SK-N-SH treated with all-trans-retinoic acid at 6 μM for 48 hours (cell line): ENCODE results near the gene PGGT1B.

ENCODE experiments used
- ATAC-seq: fragments of 200-7000 bp; cut with Tn5 transposase; 3 replicates; pipeline ENCODE4 v1.9.1; 2020; ENCODE audit warnings: mild to moderate bottlenecking, moderate library complexity
- ARNTL ChIP-seq: fragments of 450-650 bp; formaldehyde crosslinking; IDR thresholded peaks from 2 replicates; pipeline ENCODE4 v1.5.0; 2020; ENCODE audit warnings: low read depth, mild to moderate bottlenecking, moderate library complexity, borderline replicate concordance
- BACH2 ChIP-seq: fragments of 250-450 bp; sonication (Bioruptor Pico); IDR thresholded peaks from 2 replicates; pipeline ENCODE4 v1.9.0; 2021; ENCODE audit warnings: mild to moderate bottlenecking, borderline replicate concordance
- CREB5 ChIP-seq: fragments of 250-450 bp; sonication (Bioruptor Pico); IDR thresholded peaks from 2 replicates; pipeline ENCODE4 v1.5.1; 2020; ENCODE audit warnings: low read depth, mild to moderate bottlenecking, moderate library complexity
- CSDC2 ChIP-seq: fragments of 250-450 bp; sonication (Bioruptor Pico); IDR thresholded peaks from 2 replicates; pipeline ENCODE4 v1.5.0; 2020; ENCODE audit warnings: mild to moderate bottlenecking, moderate library complexity
- ESRRG ChIP-seq: fragments of 250-450 bp; sonication (Bioruptor Pico); IDR thresholded peaks from 2 replicates; pipeline ENCODE4 v1.6.1; 2021; ENCODE audit warnings: mild to moderate bottlenecking
- GLIS3 ChIP-seq: fragments of 250-450 bp; sonication (Bioruptor Pico); IDR thresholded peaks from 2 replicates; pipeline ENCODE4 v1.5.0; 2020; ENCODE audit warnings: mild to moderate bottlenecking, moderate library complexity
- ISL1 ChIP-seq: fragments of 250-450 bp; sonication (Bioruptor Pico); IDR thresholded peaks from 2 replicates; pipeline ENCODE4 v2.1.2; 2022; ENCODE audit warnings: mild to moderate bottlenecking, moderate library complexity
- OSR1 ChIP-seq: fragments of 250-450 bp; sonication (Bioruptor Pico); IDR thresholded peaks from 2 replicates; pipeline ENCODE4 v1.8.0; 2022; ENCODE audit warnings: moderate library complexity, mild to moderate bottlenecking, inconsistent platforms
- PATZ1 ChIP-seq: fragments of 250-450 bp; sonication (Bioruptor Pico); IDR thresholded peaks from 2 replicates; pipeline ENCODE4 v1.8.0; 2020; ENCODE audit warnings: mild to moderate bottlenecking, moderate library complexity, borderline replicate concordance
- PPARA ChIP-seq: fragments of 250-450 bp; sonication (Bioruptor Pico); IDR thresholded peaks from 2 replicates; pipeline ENCODE4 v1.5.0; 2020; ENCODE audit warnings: mild to moderate bottlenecking, borderline replicate concordance
- RARB ChIP-seq: fragments of 250-450 bp; sonication (Bioruptor Pico); IDR thresholded peaks from 2 replicates; pipeline ENCODE4 v1.8.0; 2021; ENCODE audit warnings: mild to moderate bottlenecking, moderate library complexity
- SNAI2 ChIP-seq: fragments of 250-450 bp; sonication (Bioruptor Pico); IDR thresholded peaks from 2 replicates; pipeline ENCODE4 v1.5.0; 2020; ENCODE audit warnings: mild to moderate bottlenecking, moderate library complexity
- TCF4 ChIP-seq: fragments of 250-450 bp; sonication (Bioruptor Pico); IDR thresholded peaks from 2 replicates; pipeline ENCODE4 v1.8.0; 2021; ENCODE audit warnings: mild to moderate bottlenecking, moderate library complexity, borderline replicate concordance
- TOX ChIP-seq: fragments of 250-450 bp; sonication (Bioruptor Pico); IDR thresholded peaks from 2 replicates; pipeline ENCODE4 v1.8.0; 2021; ENCODE audit warnings: mild to moderate bottlenecking, moderate library complexity, borderline replicate concordance
- TSHZ2 ChIP-seq: fragments of 250-450 bp; sonication (Bioruptor Pico); IDR thresholded peaks from 2 replicates; pipeline ENCODE4 v1.5.0; 2020; ENCODE audit warnings: mild to moderate bottlenecking, moderate library complexity
- ZC3H10 ChIP-seq: fragments of 250-450 bp; sonication (Bioruptor Pico); IDR thresholded peaks from 2 replicates; pipeline ENCODE4 v1.5.1; 2021; ENCODE audit warnings: mild to moderate bottlenecking, moderate library complexity
- ZFP3 ChIP-seq: fragments of 250-450 bp; sonication (Bioruptor Pico); IDR thresholded peaks from 2 replicates; pipeline ENCODE4 v1.5.0; 2020; ENCODE audit warnings: mild to moderate bottlenecking, moderate library complexity
- ZFP30 ChIP-seq: fragments of 450-650 bp; formaldehyde crosslinking; IDR thresholded peaks from 2 replicates; pipeline ENCODE4 v1.5.0; 2022; ENCODE audit warnings: mild to moderate bottlenecking, moderate library complexity
- ZNF565 ChIP-seq: fragments of 450-650 bp; formaldehyde crosslinking; conservative IDR thresholded peaks from 2 replicates; pipeline ENCODE4 v1.5.0; 2020; ENCODE audit warnings: low read depth, mild to moderate bottlenecking, moderate library complexity
- ZNF70 ChIP-seq: fragments of 450-650 bp; formaldehyde crosslinking; IDR thresholded peaks from 2 replicates; pipeline ENCODE4 v1.5.0; 2020; ENCODE audit warnings: mild to moderate bottlenecking, moderate library complexity
- ZNF8 ChIP-seq: fragments of 450-650 bp; formaldehyde crosslinking; IDR thresholded peaks from 2 replicates; pipeline ENCODE4 v1.5.0; 2020; ENCODE audit warnings: mild to moderate bottlenecking, moderate library complexity
- TF ChIP-seq, protein P1 (sequence below): fragments of 250-450 bp; sonication (Bioruptor Pico); IDR thresholded peaks from 2 replicates; pipeline ENCODE4 v1.5.1; 2021; ENCODE audit warnings: mild to moderate bottlenecking, moderate library complexity

The PGGT1B gene

DNA sequence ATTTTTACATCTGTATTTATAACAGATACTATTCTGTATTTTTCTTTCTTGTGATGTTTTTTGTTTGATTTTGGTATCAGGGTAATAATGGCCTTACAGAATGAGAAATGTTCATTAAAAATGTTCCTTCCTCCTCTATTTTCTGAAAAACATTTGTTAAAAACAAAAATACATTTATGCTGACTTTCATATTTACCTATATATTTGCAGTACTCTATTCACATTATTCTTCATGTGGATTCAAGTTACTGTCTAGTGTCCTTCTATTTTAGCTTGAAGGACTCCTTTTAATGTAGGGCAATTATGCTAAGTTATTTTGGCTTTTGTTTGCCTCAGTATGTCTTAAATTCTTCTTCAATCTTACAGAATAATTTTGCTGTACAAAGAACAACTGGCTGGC is 28.7 kb upstream of the PGGT1B start:
- TF ChIP-seq ZC3H10 (CRISPR knock-in tag) (no peak), CSDC2 (CRISPR knock-in tag) (no peak), ESRRG (CRISPR knock-in tag) (no peak), PPARA (no peak), ARNTL (no peak), ISL1 (CRISPR knock-in tag) (no peak), ZNF70 (CRISPR knock-in tag) (no peak), ZFP3 (no peak), TCF4 (CRISPR knock-in tag) (no peak), CREB5 (CRISPR knock-in tag) (no peak), GLIS3 (CRISPR knock-in tag) (no peak), SNAI2 (no peak), PATZ1 (CRISPR knock-in tag) (no peak), RARB (CRISPR knock-in tag) (no peak)
- ATAC-seq: no peak

DNA sequence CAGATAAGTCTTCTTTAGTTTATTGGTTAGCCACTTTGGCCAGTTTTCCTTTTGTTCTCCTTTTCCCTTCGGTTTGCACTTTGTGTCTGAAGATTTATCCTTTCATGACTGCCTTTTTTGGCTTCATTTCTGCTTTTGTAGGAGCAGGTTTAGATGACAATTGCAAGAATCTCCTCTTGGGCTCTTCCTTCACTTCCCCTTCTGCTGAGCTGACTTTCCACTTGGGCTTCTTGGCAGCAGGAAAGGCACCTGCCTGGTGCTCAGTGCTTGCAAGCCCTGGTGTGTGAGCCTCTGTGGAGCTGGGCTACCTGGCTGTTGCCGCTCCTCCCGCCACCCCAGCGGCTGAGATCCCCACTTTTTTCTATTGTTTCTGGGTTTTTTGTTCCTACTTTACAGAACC is 26.4 kb upstream of the PGGT1B start:
- TF ChIP-seq TOX (no peak), ZFP30 (CRISPR knock-in tag) (no peak), BACH2 (CRISPR knock-in tag) (no peak), ZC3H10 (CRISPR knock-in tag) (no peak), ZNF565 (CRISPR knock-in tag) (no peak), PATZ1 (CRISPR knock-in tag) (no peak), CREB5 (CRISPR knock-in tag) (no peak), TSHZ2 (CRISPR knock-in tag) (no peak), OSR1 (CRISPR knock-in tag) (no peak), SNAI2 (no peak), TCF4 (CRISPR knock-in tag) (no peak), ZNF8 (CRISPR knock-in tag) (no peak), ESRRG (CRISPR knock-in tag) (no peak), RARB (CRISPR knock-in tag) (no peak), ARNTL (no peak), ISL1 (CRISPR knock-in tag) (no peak), CSDC2 (CRISPR knock-in tag) (no peak), GLIS3 (CRISPR knock-in tag) (no peak)
- TF ChIP-seq, protein P1, sequence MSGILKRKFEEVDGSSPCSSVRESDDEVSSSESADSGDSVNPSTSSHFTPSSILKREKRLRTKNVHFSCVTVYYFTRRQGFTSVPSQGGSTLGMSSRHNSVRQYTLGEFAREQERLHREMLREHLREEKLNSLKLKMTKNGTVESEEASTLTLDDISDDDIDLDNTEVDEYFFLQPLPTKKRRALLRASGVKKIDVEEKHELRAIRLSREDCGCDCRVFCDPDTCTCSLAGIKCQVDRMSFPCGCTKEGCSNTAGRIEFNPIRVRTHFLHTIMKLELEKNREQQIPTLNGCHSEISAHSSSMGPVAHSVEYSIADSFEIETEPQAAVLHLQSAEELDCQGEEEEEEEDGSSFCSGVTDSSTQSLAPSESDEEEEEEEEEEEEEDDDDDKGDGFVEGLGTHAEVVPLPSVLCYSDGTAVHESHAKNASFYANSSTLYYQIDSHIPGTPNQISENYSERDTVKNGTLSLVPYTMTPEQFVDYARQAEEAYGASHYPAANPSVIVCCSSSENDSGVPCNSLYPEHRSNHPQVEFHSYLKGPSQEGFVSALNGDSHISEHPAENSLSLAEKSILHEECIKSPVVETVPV (CRISPR knock-in tag): no peak
- no peak for ATAC-seq
